Sigmoid colon (tissue), 3 donors: Measurements from ENCODE around the gene IL12A.

Experiments used
- CTCF ChIP-seq, 4 experiments: fragments of 450-650 bp in 3 of 4; fragments of 200-600 bp in 1 of 4; IDR thresholded peaks; one replicate each; pipeline ENCODE4 v1.5.1; 2016 to 2019; ENCODE audit warnings: antibody characterized with exemption in 4 of 4, mild to moderate bottlenecking in 3 of 4, moderate library complexity in 2 of 4
- POLR2A ChIP-seq, 2 donors: fragments of 450-650 bp; IDR thresholded peaks; one replicate each; pipeline ENCODE4 v1.6.1; 2016; ENCODE audit warnings: antibody characterized with exemption in 2 of 2, mild to moderate bottlenecking in 2 of 2, moderate library complexity in 2 of 2

GRCh38 chr3:160027541-160028195 lies 39.0 kb downstream of the IL12A start:
- TF ChIP-seq CTCF (IDR thresholded peaks at IDR 0.05) (no peak), POLR2A (IDR thresholded peaks at IDR 0.05) (no peak)
